MM.1S (cell line): ENCODE data around the gene ZMIZ1.

Experiments
- DNase-seq: peaks from one replicate; pipeline ENCODE4 v3.0.0-alpha.2; 2015
- H2AFZ ChIP-seq: fragments of 300-600 bp; sonication (generic); 2 replicates; pipeline ENCODE4 v1.6.0; 2016; ENCODE audit warnings: antibody characterized with exemption, low read length
- H3F3A ChIP-seq: fragments of 300-600 bp; sonication (generic); 2 replicates; pipeline ENCODE4 v1.6.1; 2016; ENCODE audit warnings: mild to moderate bottlenecking, antibody characterized with exemption, low read length, moderate library complexity, mixed read lengths; ENCODE audit not compliant: insufficient read depth
- H3K27ac ChIP-seq: fragments of 300-600 bp; sonication (generic); 2 replicates; pipeline ENCODE4 v1.5.1; 2016; ENCODE audit warnings: mild to moderate bottlenecking, low read length
- H3K27me3 ChIP-seq: fragments of 300-600 bp; sonication (generic); replicated peaks from 2 replicates; pipeline ENCODE4 v1.6.0; 2016; ENCODE audit warnings: low read length; ENCODE audit not compliant: insufficient read depth
- H3K36me3 ChIP-seq: fragments of 300-600 bp; sonication (generic); replicated peaks from 2 replicates; pipeline ENCODE4 v1.6.1; 2016; ENCODE audit warnings: mild to moderate bottlenecking, low read length, mixed read lengths; ENCODE audit not compliant: insufficient read depth
- H3K4me1 ChIP-seq: fragments of 300-600 bp; sonication (generic); 2 replicates; pipeline ENCODE4 v1.6.1; 2016; ENCODE audit warnings: low read length, mixed read lengths
- H3K4me2 ChIP-seq: fragments of 300-600 bp; sonication (generic); 2 replicates; pipeline ENCODE4 v1.6.0; 2016; ENCODE audit warnings: low read depth, low read length
- H3K4me3 ChIP-seq: fragments of 300-600 bp; sonication (generic); 2 replicates; pipeline ENCODE4 v1.5.1; 2016; ENCODE audit warnings: low read length, mixed read lengths
- H3K79me2 ChIP-seq: fragments of 300-600 bp; sonication (generic); 2 replicates; pipeline ENCODE4 v1.6.1; 2016; ENCODE audit warnings: mixed run types, low read length, mixed read lengths
- H3K9ac ChIP-seq: fragments of 300-600 bp; sonication (generic); 2 replicates; pipeline ENCODE4 v1.6.1; 2016; ENCODE audit warnings: low read length, mixed read lengths
- H3K9me2 ChIP-seq: fragments of 300-600 bp; sonication (generic); replicated peaks from 2 replicates; pipeline ENCODE4 v1.6.1; 2016; ENCODE audit warnings: mild to moderate bottlenecking, low read length, mixed read lengths; ENCODE audit not compliant: insufficient read depth
- H3K9me3 ChIP-seq: fragments of 300-600 bp; sonication (generic); replicated peaks from 2 replicates; pipeline ENCODE4 v1.6.1; 2016; ENCODE audit warnings: mild to moderate bottlenecking, low read length, mixed read lengths; ENCODE audit not compliant: insufficient read depth
- H4K20me1 ChIP-seq: fragments of 300-600 bp; sonication (generic); 2 replicates; pipeline ENCODE4 v1.6.1; 2016; ENCODE audit warnings: mild to moderate bottlenecking, low read length, moderate library complexity, mixed read lengths; ENCODE audit not compliant: insufficient read depth
- CTCF ChIP-seq: fragments of 300-600 bp; sonication (generic); IDR thresholded peaks from 2 replicates; pipeline ENCODE4 v1.5.1; 2016; ENCODE audit warnings: antibody characterized with exemption, low read length, mixed read lengths
- EZH2 ChIP-seq: fragments of 300-600 bp; sonication (generic); optimal IDR thresholded peaks from 2 replicates; pipeline ENCODE3; 2017; ENCODE audit warnings: low read depth, mild to moderate bottlenecking, antibody characterized with exemption, low read length, mixed read lengths
- EZH2phosphoT487 ChIP-seq: fragments of 300-600 bp; sonication (generic); IDR thresholded peaks from 2 replicates; pipeline ENCODE4 v1.6.1; 2018; ENCODE audit warnings: antibody characterized with exemption, low read length

ZMIZ1 gene

GRCh38 chr10:79107736-79108264 lies 39.0 kb downstream of the ZMIZ1 start:
- no peak overlapping the region for H3K4me3 ChIP-seq
- no peak overlapping the region for H3K4me2 ChIP-seq
- DNase-seq, result no peak
- no peaks in the 10 kb centered on the region for H3K9me3 ChIP-seq
- H3K36me3 ChIP-seq, result no peaks in the 10 kb centered on the region
- H2AFZ ChIP-seq, result no peak overlapping the region
- no peaks in the 10 kb centered on the region for H4K20me1 ChIP-seq
- no peaks in the 10 kb centered on the region for H3K9me2 ChIP-seq
- H3F3A ChIP-seq, result no peaks in the 10 kb centered on the region
- no peak for TF ChIP-seq EZH2phosphoT487
- TF ChIP-seq EZH2, result no peak
- TF ChIP-seq CTCF, result no peak
- no peaks in the 10 kb centered on the region for H3K27me3 ChIP-seq
- 0 out of 2 replicates have a peak, but pooled peaks cover 2% of the 10 kb centered on the region for H3K79me2 ChIP-seq
- H3K27ac ChIP-seq, result no peak overlapping the region
- no peak overlapping the region for H3K9ac ChIP-seq
- H3K4me1 ChIP-seq, result no peaks in the 10 kb centered on the region

- H3K27me3 ChIP-seq, result no peaks in the 10 kb centered on the region
- H3K27ac ChIP-seq, result no peak overlapping the region
- H4K20me1 ChIP-seq, result no peaks in the 10 kb centered on the region
- no peak overlapping the region for H2AFZ ChIP-seq
- H3K36me3 ChIP-seq, result no peaks in the 10 kb centered on the region
- no peak for DNase-seq
- H3K79me2 ChIP-seq, result 0 out of 2 replicates have a peak, but pooled peaks cover 2% of the 10 kb centered on the region
- H3K4me2 ChIP-seq, result no peak overlapping the region
- TF ChIP-seq CTCF, result no peak
- TF ChIP-seq EZH2, result no peak
- TF ChIP-seq EZH2phosphoT487, result no peak
- H3K9me3 ChIP-seq, result no peaks in the 10 kb centered on the region
- no peak overlapping the region for H3K9ac ChIP-seq
- no peaks in the 10 kb centered on the region for H3K9me2 ChIP-seq
- H3K4me1 ChIP-seq, result no peaks in the 10 kb centered on the region
- no peaks in the 10 kb centered on the region for H3F3A ChIP-seq
- H3K4me3 ChIP-seq, result no peak overlapping the region
Measured at GRCh38 chr10:79108728-79109127, 40.0 kb downstream of the ZMIZ1 start.

DNA sequence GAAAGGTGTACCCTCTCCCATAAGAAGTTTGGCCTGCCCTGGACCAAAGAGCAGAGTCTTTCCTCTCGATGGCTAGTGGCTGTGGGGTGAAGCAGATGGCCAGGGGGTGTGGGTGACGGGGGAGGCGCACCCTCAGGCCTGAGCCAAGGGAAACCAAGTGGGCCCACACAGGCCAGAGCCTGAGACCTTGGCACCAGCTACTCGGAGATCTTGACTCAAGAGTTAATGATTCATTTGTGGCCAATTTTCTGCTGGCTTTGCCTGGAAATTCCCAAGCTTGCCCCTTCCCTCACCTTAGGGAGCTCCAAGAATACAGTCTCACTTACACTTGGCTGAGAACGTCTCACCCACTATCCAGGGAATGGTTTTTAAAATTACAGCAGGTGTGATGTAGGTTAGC lies 42.7 kb downstream of the ZMIZ1 start:
- no peak for TF ChIP-seq CTCF
- TF ChIP-seq EZH2, result no peak
- no peak for TF ChIP-seq EZH2phosphoT487
- H3K9me2 ChIP-seq, result no peaks in the 10 kb centered on the region
- no peak overlapping the region for H3K27ac ChIP-seq
- no peaks in the 10 kb centered on the region for H3K79me2 ChIP-seq
- no peak overlapping the region for H3K9ac ChIP-seq
- H3K27me3 ChIP-seq, result no peaks in the 10 kb centered on the region
- no peak for DNase-seq
- H3K4me3 ChIP-seq, result no peak overlapping the region
- no peaks in the 10 kb centered on the region for H3K9me3 ChIP-seq
- no peaks in the 10 kb centered on the region for H3K36me3 ChIP-seq
- no peak overlapping the region for H3K4me2 ChIP-seq
- no peak overlapping the region for H2AFZ ChIP-seq
- peaks cover 11% of the 10 kb centered on the region for H3K4me1 ChIP-seq
- peaks cover 2% of the 10 kb centered on the region; the same call in 1 of the 2 replicates for H3F3A ChIP-seq
- H4K20me1 ChIP-seq, result no peaks in the 10 kb centered on the region
